GM23338 (cell line): ENCODE results near the gene IGF1R. TPM values are rescaled to one million over a fixed set of nuclear protein-coding genes. Genes with fewer than 3 reads are reported as not detected.

Experiments used
- ATAC-seq: fragments of 200-7000 bp; cut with Tn5 transposase; 3 replicates; pipeline ENCODE4 v1.9.1; 2020
- DNase-seq: peaks from one replicate; pipeline ENCODE4 v3.0.0-alpha.2; 2015; ENCODE audit warnings: low spot score
- H2AFZ ChIP-seq: fragments of 200-600 bp; sonication (generic); 2 replicates; pipeline ENCODE4 v1.8.0; 2016; ENCODE audit warnings: antibody characterized with exemption, mild to moderate bottlenecking, moderate library complexity
- H3F3A ChIP-seq: fragments of 200-600 bp; sonication (generic); replicated peaks from 2 replicates; pipeline ENCODE4 v1.8.0; 2017; ENCODE audit warnings: antibody characterized with exemption, mixed run types, low read depth
- H3K27ac ChIP-seq: fragments of 200-600 bp; sonication (generic); 2 replicates; pipeline ENCODE4 v1.6.1; 2016; ENCODE audit warnings: low read depth
- H3K27me3 ChIP-seq: fragments of 200-600 bp; sonication (generic); 2 replicates; pipeline ENCODE4 v1.8.0; 2016; ENCODE audit warnings: mild to moderate bottlenecking, mixed run types, moderate library complexity; ENCODE audit not compliant: insufficient read depth
- H3K36me3 ChIP-seq: fragments of 200-600 bp; sonication (generic); 2 replicates; pipeline ENCODE4 v1.8.0; 2016; ENCODE audit warnings: mild to moderate bottlenecking; ENCODE audit not compliant: insufficient read depth
- H3K4me1 ChIP-seq: fragments of 200-600 bp; sonication (generic); 2 replicates; pipeline ENCODE4 v1.8.0; 2016; ENCODE audit warnings: mild to moderate bottlenecking, moderate library complexity; ENCODE audit not compliant: insufficient read depth
- H3K4me2 ChIP-seq: fragments of 200-600 bp; sonication (generic); 2 replicates; pipeline ENCODE4 v1.7.1; 2017; ENCODE audit warnings: mixed run types
- H3K4me3 ChIP-seq: fragments of 200-600 bp; sonication (generic); 2 replicates; pipeline ENCODE4 v1.6.1; 2016; ENCODE audit warnings: mixed run types
- H3K79me2 ChIP-seq: fragments of 200-600 bp; sonication (generic); replicated peaks from 2 replicates; pipeline ENCODE4 v1.8.0; 2017; ENCODE audit warnings: mild to moderate bottlenecking; ENCODE audit not compliant: insufficient read depth
- H3K9me2 ChIP-seq: fragments of 200-600 bp; sonication (generic); 2 replicates; pipeline ENCODE4 v1.8.0; 2017; ENCODE audit not compliant: insufficient read depth
- H4K20me1 ChIP-seq: fragments of 200-600 bp; sonication (generic); replicated peaks from 2 replicates; pipeline ENCODE4 v1.8.0; 2017; ENCODE audit warnings: mild to moderate bottlenecking; ENCODE audit not compliant: insufficient read depth
- H3K27ac Mint-ChIP-seq: 2 replicates; pipeline ENCODE4 v1.8.0; 2020; ENCODE audit warnings: inconsistent platforms, mild to moderate bottlenecking, moderate library complexity, mixed read lengths
- H3K27me3 Mint-ChIP-seq: 3 replicates; pipeline ENCODE4 v1.8.0; 2022; ENCODE audit warnings: low read depth, mild to moderate bottlenecking, moderate library complexity, mixed read lengths, inconsistent platforms; ENCODE audit not compliant: insufficient read depth, poor library complexity
- H3K36me3 Mint-ChIP-seq: 3 replicates; pipeline ENCODE4 v1.8.0; 2021; ENCODE audit warnings: low read depth, mild to moderate bottlenecking, inconsistent platforms, moderate library complexity, mixed read lengths
- H3K4me1 Mint-ChIP-seq: 3 replicates; pipeline ENCODE4 v1.8.0; 2020; ENCODE audit warnings: mild to moderate bottlenecking, inconsistent platforms, mixed read lengths
- H3K4me3 Mint-ChIP-seq: 3 replicates; pipeline ENCODE4 v1.8.0; 2021; ENCODE audit warnings: moderate library complexity, mild to moderate bottlenecking, inconsistent platforms, mixed read lengths
- H3K9me3 Mint-ChIP-seq: 3 replicates; pipeline ENCODE4 v1.8.0; 2020; ENCODE audit warnings: moderate library complexity, mild to moderate bottlenecking, inconsistent platforms, mixed read lengths
- CREB1 ChIP-seq: fragments of 250-450 bp; sonication (Bioruptor Pico); IDR thresholded peaks from 2 replicates; pipeline ENCODE4 v1.5.0; 2020; ENCODE audit warnings: low read depth, mild to moderate bottlenecking, moderate library complexity
- EZH2 ChIP-seq: fragments of 200-600 bp; sonication (generic); IDR thresholded peaks from one replicate; pipeline ENCODE4 v1.8.0; 2017; ENCODE audit warnings: antibody characterized with exemption, mild to moderate bottlenecking, low read depth; ENCODE audit not compliant: unreplicated experiment
- EZH2phosphoT487 ChIP-seq: fragments of 200-600 bp; sonication (generic); IDR thresholded peaks from one replicate; pipeline ENCODE4 v1.8.1; 2018; ENCODE audit warnings: antibody characterized with exemption; ENCODE audit not compliant: unreplicated experiment
- JUNB ChIP-seq: IDR thresholded peaks from one replicate; pipeline ENCODE4 v1.6.1; 2016; ENCODE audit warnings: antibody characterized with exemption; ENCODE audit not compliant: unreplicated experiment
- POLR2AphosphoS5 ChIP-seq: IDR thresholded peaks from 2 replicates; pipeline ENCODE4 v1.6.1; 2016; ENCODE audit warnings: antibody characterized with exemption, low read depth
- polyA plus RNA-seq: library from polyadenylated mRNA; unstranded; fragments of >200 nt; fragmentation: Nextera tagmentation; extraction: Ambion mirVana; gene quantifications from 2 replicates; pipeline ENCODE4 v1.2.1, GENCODE V29; 2016
- total RNA-seq: library from RNA; depleted of rRNA; stranded (reverse); fragments of >200 nt; shearing (Covaris generic); gene quantifications from 2 replicates; pipeline ENCODE4 v1.2.3, GENCODE V29; 2014
- TF ChIP-seq, protein P1 (sequence below): IDR thresholded peaks from one replicate; pipeline ENCODE4 v1.6.1; 2018; ENCODE audit warnings: antibody characterized with exemption; ENCODE audit not compliant: unreplicated experiment
- TF ChIP-seq, protein P2 (sequence below): fragments of 250-450 bp; sonication (Bioruptor Pico); IDR thresholded peaks from 2 replicates; pipeline ENCODE4 v1.5.0; 2020; ENCODE audit warnings: mild to moderate bottlenecking, moderate library complexity
- TF ChIP-seq, protein P3 (sequence below), 2 experiments: fragments of 200-600 bp in 1 of 2; sonication (generic) in 1 of 2; conservative IDR thresholded peaks; 2 replicates each; pipeline versions ENCODE4 v1.5.1 to v1.6.1; 2016 to 2017; ENCODE audit warnings: antibody characterized with exemption in 2 of 2, low read depth in 2 of 2, mild to moderate bottlenecking in 2 of 2, moderate library complexity in 1 of 2
- TF ChIP-seq, protein P4 (sequence below): IDR thresholded peaks from 2 replicates; pipeline ENCODE4 v1.6.1; 2016; ENCODE audit warnings: antibody characterized with exemption

The IGF1R gene
- total and polyA plus RNA-seq, 2 experiments from 2014 or later = 20.4 to 92.2 TPM

DNA sequence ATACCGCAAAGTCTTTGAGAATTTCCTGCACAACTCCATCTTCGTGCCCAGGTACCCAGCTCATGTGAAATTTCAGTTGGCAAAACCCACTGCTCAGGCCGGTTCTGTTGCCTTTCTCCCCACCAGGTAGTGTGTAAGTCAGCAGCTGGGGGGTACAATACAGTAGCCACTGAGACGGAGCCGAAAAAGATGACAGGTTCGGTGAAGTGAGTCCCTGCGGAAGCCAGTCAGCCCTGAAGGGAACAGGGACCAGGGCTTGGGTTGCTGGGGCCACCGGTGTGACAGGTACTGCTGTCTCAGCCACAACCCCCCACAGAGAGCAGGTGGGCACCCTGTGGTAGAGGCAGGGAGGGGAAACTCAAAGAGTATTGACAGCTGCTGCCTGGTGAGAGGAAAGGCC, 268.5 kb downstream of the IGF1R start:
- no peaks in the 10 kb centered on the region for H3F3A ChIP-seq
- TF ChIP-seq EZH2 = no peak
- TF ChIP-seq, protein P1, sequence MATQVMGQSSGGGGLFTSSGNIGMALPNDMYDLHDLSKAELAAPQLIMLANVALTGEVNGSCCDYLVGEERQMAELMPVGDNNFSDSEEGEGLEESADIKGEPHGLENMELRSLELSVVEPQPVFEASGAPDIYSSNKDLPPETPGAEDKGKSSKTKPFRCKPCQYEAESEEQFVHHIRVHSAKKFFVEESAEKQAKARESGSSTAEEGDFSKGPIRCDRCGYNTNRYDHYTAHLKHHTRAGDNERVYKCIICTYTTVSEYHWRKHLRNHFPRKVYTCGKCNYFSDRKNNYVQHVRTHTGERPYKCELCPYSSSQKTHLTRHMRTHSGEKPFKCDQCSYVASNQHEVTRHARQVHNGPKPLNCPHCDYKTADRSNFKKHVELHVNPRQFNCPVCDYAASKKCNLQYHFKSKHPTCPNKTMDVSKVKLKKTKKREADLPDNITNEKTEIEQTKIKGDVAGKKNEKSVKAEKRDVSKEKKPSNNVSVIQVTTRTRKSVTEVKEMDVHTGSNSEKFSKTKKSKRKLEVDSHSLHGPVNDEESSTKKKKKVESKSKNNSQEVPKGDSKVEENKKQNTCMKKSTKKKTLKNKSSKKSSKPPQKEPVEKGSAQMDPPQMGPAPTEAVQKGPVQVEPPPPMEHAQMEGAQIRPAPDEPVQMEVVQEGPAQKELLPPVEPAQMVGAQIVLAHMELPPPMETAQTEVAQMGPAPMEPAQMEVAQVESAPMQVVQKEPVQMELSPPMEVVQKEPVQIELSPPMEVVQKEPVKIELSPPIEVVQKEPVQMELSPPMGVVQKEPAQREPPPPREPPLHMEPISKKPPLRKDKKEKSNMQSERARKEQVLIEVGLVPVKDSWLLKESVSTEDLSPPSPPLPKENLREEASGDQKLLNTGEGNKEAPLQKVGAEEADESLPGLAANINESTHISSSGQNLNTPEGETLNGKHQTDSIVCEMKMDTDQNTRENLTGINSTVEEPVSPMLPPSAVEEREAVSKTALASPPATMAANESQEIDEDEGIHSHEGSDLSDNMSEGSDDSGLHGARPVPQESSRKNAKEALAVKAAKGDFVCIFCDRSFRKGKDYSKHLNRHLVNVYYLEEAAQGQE = no peak
- TF ChIP-seq POLR2AphosphoS5 = no peak
- TF ChIP-seq, protein P2, sequence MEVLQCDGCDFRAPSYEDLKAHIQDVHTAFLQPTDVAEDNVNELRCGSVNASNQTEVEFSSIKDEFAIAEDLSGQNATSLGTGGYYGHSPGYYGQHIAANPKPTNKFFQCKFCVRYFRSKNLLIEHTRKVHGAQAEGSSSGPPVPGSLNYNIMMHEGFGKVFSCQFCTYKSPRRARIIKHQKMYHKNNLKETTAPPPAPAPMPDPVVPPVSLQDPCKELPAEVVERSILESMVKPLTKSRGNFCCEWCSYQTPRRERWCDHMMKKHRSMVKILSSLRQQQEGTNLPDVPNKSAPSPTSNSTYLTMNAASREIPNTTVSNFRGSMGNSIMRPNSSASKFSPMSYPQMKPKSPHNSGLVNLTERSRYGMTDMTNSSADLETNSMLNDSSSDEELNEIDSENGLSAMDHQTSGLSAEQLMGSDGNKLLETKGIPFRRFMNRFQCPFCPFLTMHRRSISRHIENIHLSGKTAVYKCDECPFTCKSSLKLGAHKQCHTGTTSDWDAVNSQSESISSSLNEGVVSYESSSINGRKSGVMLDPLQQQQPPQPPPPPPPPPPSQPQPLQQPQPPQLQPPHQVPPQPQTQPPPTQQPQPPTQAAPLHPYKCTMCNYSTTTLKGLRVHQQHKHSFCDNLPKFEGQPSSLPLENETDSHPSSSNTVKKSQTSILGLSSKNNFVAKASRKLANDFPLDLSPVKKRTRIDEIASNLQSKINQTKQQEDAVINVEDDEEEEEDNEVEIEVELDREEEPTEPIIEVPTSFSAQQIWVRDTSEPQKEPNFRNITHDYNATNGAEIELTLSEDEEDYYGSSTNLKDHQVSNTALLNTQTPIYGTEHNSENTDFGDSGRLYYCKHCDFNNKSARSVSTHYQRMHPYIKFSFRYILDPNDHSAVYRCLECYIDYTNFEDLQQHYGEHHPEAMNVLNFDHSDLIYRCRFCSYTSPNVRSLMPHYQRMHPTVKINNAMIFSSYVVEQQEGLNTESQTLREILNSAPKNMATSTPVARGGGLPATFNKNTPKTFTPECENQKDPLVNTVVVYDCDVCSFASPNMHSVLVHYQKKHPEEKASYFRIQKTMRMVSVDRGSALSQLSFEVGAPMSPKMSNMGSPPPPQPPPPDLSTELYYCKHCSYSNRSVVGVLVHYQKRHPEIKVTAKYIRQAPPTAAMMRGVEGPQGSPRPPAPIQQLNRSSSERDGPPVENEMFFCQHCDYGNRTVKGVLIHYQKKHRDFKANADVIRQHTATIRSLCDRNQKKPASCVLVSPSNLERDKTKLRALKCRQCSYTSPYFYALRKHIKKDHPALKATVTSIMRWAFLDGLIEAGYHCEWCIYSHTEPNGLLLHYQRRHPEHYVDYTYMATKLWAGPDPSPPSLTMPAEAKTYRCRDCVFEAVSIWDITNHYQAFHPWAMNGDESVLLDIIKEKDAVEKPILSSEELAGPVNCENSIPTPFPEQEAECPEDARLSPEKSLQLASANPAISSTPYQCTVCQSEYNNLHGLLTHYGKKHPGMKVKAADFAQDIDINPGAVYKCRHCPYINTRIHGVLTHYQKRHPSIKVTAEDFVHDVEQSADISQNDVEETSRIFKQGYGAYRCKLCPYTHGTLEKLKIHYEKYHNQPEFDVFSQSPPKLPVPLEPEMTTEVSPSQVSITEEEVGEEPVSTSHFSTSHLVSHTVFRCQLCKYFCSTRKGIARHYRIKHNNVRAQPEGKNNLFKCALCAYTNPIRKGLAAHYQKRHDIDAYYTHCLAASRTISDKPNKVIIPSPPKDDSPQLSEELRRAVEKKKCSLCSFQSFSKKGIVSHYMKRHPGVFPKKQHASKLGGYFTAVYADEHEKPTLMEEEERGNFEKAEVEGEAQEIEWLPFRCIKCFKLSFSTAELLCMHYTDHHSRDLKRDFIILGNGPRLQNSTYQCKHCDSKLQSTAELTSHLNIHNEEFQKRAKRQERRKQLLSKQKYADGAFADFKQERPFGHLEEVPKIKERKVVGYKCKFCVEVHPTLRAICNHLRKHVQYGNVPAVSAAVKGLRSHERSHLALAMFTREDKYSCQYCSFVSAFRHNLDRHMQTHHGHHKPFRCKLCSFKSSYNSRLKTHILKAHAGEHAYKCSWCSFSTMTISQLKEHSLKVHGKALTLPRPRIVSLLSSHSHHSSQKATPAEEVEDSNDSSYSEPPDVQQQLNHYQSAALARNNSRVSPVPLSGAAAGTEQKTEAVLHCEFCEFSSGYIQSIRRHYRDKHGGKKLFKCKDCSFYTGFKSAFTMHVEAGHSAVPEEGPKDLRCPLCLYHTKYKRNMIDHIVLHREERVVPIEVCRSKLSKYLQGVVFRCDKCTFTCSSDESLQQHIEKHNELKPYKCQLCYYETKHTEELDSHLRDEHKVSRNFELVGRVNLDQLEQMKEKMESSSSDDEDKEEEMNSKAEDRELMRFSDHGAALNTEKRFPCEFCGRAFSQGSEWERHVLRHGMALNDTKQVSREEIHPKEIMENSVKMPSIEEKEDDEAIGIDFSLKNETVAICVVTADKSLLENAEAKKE (CRISPR knock-in tag) = no peak
- no peak for TF ChIP-seq EZH2phosphoT487
- no peak for TF ChIP-seq JUNB
- TF ChIP-seq, protein P3, sequence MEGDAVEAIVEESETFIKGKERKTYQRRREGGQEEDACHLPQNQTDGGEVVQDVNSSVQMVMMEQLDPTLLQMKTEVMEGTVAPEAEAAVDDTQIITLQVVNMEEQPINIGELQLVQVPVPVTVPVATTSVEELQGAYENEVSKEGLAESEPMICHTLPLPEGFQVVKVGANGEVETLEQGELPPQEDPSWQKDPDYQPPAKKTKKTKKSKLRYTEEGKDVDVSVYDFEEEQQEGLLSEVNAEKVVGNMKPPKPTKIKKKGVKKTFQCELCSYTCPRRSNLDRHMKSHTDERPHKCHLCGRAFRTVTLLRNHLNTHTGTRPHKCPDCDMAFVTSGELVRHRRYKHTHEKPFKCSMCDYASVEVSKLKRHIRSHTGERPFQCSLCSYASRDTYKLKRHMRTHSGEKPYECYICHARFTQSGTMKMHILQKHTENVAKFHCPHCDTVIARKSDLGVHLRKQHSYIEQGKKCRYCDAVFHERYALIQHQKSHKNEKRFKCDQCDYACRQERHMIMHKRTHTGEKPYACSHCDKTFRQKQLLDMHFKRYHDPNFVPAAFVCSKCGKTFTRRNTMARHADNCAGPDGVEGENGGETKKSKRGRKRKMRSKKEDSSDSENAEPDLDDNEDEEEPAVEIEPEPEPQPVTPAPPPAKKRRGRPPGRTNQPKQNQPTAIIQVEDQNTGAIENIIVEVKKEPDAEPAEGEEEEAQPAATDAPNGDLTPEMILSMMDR (conservative IDR thresholded peaks at IDR 0.05; ENCODE audit: low read depth in 2 of 2) = no peak
- TF ChIP-seq CREB1 = no peak
- TF ChIP-seq, protein P4, sequence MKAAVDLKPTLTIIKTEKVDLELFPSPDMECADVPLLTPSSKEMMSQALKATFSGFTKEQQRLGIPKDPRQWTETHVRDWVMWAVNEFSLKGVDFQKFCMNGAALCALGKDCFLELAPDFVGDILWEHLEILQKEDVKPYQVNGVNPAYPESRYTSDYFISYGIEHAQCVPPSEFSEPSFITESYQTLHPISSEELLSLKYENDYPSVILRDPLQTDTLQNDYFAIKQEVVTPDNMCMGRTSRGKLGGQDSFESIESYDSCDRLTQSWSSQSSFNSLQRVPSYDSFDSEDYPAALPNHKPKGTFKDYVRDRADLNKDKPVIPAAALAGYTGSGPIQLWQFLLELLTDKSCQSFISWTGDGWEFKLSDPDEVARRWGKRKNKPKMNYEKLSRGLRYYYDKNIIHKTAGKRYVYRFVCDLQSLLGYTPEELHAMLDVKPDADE = no peak
- no peaks in the 10 kb centered on the region for H3K79me2 ChIP-seq
- H3K27ac ChIP-seq = no peak overlapping the region
- H3K4me3 ChIP-seq = no peak overlapping the region
- no peaks in the 10 kb centered on the region; the same call in none of the 2 replicates for H4K20me1 ChIP-seq
- H2AFZ ChIP-seq = no peak overlapping the region
- H3K36me3 Mint-ChIP-seq = peaks cover 74% of the 10 kb centered on the region
- H3K4me1 Mint-ChIP-seq = no peaks in the 10 kb centered on the region
- H3K27me3 ChIP-seq = no peaks in the 10 kb centered on the region
- H3K4me1 ChIP-seq = no peaks in the 10 kb centered on the region
- DNase-seq (no peak), ATAC-seq (no peak)
- H3K27me3 Mint-ChIP-seq = peaks cover 5% of the 10 kb centered on the region
- no peak overlapping the region for H3K4me3 Mint-ChIP-seq
- no peak overlapping the region for H3K4me2 ChIP-seq
- peaks cover 28% of the 10 kb centered on the region for H3K36me3 ChIP-seq
- no peaks in the 10 kb centered on the region for H3K9me2 ChIP-seq
- H3K27ac Mint-ChIP-seq = no peak overlapping the region
- H3K9me3 Mint-ChIP-seq = no peaks in the 10 kb centered on the region
